Naive B cell (primary cell): ENCODE data around the gene NRG2. TPM values are rescaled to one million over a fixed set of nuclear protein-coding genes. Genes with fewer than 3 reads are reported as not detected.

Source experiments
- ATAC-seq, 2 donors: fragments of 150-1000 bp; cut with Tn5 transposase; 2 replicates each; pipeline ENCODE4 v1.10.0; 2021; ENCODE audit warnings: low read depth in 2 of 2, mild to moderate bottlenecking in 2 of 2, moderate library complexity in 2 of 2
- DNase-seq: peaks from one replicate; pipeline ENCODE4 v3.0.0; 2022
- H3K27ac Mint-ChIP-seq, 6 donors: one replicate each; pipeline ENCODE4 v1.8.0; 2020 to 2022; ENCODE audit warnings: mild to moderate bottlenecking in 6 of 6, mixed read lengths in 6 of 6, moderate library complexity in 5 of 6, inconsistent platforms in 2 of 6
- H3K27me3 Mint-ChIP-seq, 3 donors: one replicate each; pipeline ENCODE4 v1.8.0; 2021 to 2022; ENCODE audit warnings: mixed read lengths in 3 of 3, mild to moderate bottlenecking in 1 of 3
- H3K36me3 Mint-ChIP-seq, 2 donors: one replicate each; pipeline ENCODE4 v1.8.0; 2020 to 2022; ENCODE audit warnings: mixed read lengths in 2 of 2, inconsistent platforms in 1 of 2, mild to moderate bottlenecking in 1 of 2
- H3K4me1 Mint-ChIP-seq, 3 donors: one replicate each; pipeline ENCODE4 v1.8.0; 2020 to 2022; ENCODE audit warnings: mixed read lengths in 3 of 3, inconsistent platforms in 1 of 3, mild to moderate bottlenecking in 1 of 3, moderate library complexity in 1 of 3
- H3K4me3 Mint-ChIP-seq, 8 donors: one replicate each; pipeline ENCODE4 v1.8.0; 2020 to 2022; ENCODE audit warnings: mild to moderate bottlenecking in 8 of 8, mixed read lengths in 8 of 8, moderate library complexity in 8 of 8, inconsistent platforms in 2 of 8
- H3K9me3 Mint-ChIP-seq, 7 donors: one replicate each; pipeline ENCODE4 v1.8.0; 2020 to 2022; ENCODE audit warnings: mixed read lengths in 7 of 7, mild to moderate bottlenecking in 5 of 7, inconsistent platforms in 2 of 7, moderate library complexity in 1 of 7
- polyA plus RNA-seq, 6 donors: library from polyadenylated mRNA; unstranded; fragments of 300-500 nt; fragmentation: Illumina TruSeq; gene quantifications; one replicate each; pipeline ENCODE4 v1.2.3, GENCODE V29; 2021; ENCODE audit warnings: low read depth in 6 of 6

The NRG2 gene
- polyA plus RNA-seq, 6 donors from 2014 or later, result 0.15 to 0.21 TPM; not detected in 4

DNA sequence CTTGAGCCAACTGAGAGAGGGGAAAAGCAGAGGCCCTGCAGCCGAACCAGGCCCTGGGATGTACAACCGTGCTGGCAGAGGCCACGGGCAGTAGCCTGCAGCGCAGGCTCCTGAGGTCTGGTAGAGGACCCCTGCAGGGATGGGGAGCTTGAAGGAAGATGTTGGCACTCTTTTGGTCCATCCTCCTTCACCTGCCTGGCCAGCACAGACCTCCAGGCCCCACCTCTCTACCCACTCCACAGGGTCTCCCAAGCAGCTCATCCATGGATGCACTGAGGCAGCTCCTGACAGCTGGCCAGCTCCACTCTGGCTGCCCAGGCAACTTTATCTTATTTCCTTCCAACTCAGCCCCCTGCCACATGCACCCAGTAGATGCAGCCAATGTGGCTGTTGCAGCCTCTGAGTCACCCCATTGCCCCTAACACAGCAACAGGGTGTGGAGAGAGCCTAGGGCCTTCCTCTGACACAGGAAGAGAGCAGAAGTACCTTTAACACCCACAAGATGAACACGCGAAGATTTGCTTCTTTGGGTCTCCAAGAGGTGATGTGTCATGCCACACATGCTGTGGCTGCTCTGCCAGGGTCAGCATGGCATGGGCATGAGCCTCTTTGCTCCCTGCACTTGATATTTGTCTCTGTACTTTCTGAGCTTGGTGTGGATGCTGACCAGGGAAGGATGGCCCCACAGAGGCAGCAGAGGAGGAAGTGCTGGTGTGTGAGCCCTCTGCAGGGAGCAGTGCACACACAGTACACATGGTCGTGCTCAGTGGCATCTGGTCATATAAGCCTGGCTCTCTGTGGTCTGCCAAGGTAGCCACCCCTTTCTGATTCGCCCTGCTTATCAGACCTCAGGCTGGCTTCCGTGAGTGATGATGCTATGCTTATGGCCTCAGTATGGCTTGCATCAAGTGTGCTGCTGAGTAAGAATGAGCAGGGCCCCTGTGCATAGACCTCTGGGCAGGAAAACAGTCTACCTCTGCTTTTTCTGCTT, 117.2 kb downstream of the NRG2 start:
- H3K4me1 Mint-ChIP-seq, result no peaks in the 10 kb centered on the region
- no peak overlapping the region for H3K27ac Mint-ChIP-seq
- no peak overlapping the region for H3K4me3 Mint-ChIP-seq
- peaks cover 0 to 8% of the 10 kb centered on the region in 2 donors for H3K36me3 Mint-ChIP-seq
- peaks cover 0 to 3% (median 0%) of the 10 kb centered on the region in 7 donors for H3K9me3 Mint-ChIP-seq
- ATAC-seq (no peak), DNase-seq (no peak)
- peaks cover 35 to 70% (median 41%) of the 10 kb centered on the region in 3 donors for H3K27me3 Mint-ChIP-seq

DNA sequence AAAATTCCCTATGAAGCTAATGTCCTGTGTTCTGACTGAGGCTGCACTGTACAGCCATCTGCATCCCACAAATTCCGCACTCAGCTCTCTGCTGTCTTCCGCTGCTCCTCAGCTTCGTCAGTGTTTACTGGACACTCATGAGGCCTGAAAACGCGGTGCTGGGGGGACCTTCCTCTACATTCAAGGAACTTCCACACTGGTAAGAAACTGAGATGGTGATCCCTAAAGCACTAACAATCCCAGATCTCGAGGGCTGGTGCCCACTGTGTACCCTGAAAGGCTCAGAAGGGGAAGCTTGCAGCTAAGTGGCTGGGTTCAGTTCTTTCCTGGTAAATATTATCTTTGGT, 117.9 kb downstream of the NRG2 start:
- Mint-ChIP-seq H3K27me3 (peaks cover 32 to 65% (median 40%) of the 10 kb centered on the region in 3 donors), H3K4me1 (no peaks in the 10 kb centered on the region), H3K27ac (no peak overlapping the region), H3K36me3 (peaks cover 0 to 8% of the 10 kb centered on the region in 2 donors), H3K9me3 (peaks cover 0 to 3% (median 0%) of the 10 kb centered on the region in 7 donors), H3K4me3 (no peak overlapping the region)
- ATAC-seq (no peak), DNase-seq (no peak)

DNA sequence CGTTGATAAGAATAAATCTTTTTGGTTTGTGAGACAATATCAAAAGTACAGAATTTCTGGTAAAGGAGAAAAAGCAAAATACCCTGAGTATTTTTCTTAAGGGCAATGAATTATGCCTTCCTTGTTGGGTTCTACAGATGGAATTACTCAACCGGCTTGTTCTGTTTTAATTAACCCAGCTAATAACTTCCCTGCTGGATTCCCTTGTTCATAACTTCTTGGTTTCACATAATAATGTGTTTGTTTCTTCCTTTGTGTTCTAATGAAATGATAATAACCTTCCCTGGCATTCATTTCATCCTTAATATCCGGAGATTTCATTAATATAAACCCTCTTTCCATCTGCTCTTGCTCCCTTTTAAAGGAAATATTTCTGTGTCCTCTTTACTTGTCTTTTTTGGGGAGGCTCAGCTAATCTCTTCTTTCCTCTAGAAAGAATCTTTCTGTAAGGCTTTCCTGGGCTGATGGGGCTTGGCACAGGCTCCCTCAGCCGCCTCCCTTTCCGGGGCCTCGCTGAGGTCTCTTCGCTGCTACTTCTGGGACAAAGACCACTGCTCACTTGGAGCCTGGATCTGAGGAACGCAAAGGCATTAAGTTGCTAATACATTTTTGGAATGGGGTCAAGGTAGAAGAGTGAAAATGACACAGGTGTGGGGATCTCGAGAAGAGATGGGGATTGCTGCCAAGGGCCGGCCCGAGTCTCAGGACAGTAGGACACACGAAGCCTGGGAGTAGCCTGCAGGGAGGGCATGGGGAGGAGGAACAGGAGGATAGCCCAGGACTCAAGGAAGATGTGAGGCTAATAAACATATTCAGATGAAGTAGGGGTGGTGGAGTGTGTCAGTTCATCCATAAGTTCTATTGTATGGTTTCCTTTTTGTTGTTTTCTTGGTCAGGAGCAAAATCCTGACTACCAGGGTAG, 118.5 kb downstream of the NRG2 start:
- Mint-ChIP-seq H3K36me3 (peaks cover 0 to 8% of the 10 kb centered on the region in 2 donors), H3K27ac (no peak overlapping the region), H3K9me3 (peaks cover 0 to 3% (median 0%) of the 10 kb centered on the region in 7 donors), H3K4me3 (no peak overlapping the region), H3K4me1 (no peaks in the 10 kb centered on the region), H3K27me3 (peaks cover 32 to 61% (median 34%) of the 10 kb centered on the region in 3 donors)
- DNase-seq, result no peak
- no peak for ATAC-seq

DNA sequence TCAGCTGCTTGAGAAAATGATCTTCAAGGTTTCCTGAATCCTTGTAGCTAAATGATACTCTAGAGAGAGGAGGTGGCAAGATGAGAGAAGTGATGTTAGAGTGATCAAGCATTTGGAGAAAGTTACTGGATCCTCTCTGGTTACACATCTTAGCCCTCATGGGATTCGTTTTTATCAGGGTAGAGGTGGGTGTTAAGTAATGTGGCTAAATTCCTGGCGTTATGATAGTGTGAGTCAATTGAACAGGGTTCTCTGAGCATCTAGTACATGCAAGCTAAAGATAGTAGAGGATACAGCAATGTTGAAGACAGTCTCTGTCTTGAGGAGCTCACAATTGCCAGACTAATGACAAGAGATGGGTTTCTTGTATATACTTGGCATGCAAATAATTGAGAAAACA, 123.8 kb downstream of the NRG2 start:
- Mint-ChIP-seq H3K27ac (no peak overlapping the region), H3K4me1 (no peaks in the 10 kb centered on the region), H3K27me3 (peaks cover 9 to 40% (median 18%) of the 10 kb centered on the region in 3 donors), H3K9me3 (peaks cover 0 to 7% (median 5%) of the 10 kb centered on the region in 7 donors), H3K4me3 (no peak overlapping the region), H3K36me3 (no peaks in the 10 kb centered on the region)
- no peak for ATAC-seq
- DNase-seq, result no peak

DNA sequence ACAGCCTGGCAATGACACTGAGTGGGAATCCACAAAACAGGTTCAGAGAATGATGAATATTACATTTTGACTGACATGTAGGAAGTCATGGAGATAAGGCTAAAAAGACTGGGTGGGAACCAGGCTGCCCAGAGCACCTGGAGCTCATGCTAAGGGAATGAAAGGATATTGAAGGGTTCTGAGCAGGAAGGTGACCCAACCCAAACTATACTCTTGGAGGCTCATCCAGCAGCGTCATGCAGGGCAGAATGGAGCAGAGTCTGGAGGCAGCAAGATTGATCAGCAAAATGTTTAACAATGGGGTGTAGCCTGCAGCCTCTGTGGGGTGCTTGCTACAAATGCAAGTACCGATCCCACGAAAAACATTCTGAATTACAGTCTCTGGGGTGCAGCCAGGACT, 127.3 kb downstream of the NRG2 start:
- DNase-seq (no peak), ATAC-seq (no peak)
- Mint-ChIP-seq H3K27me3 (peaks cover 9 to 40% (median 33%) of the 10 kb centered on the region in 3 donors), H3K36me3 (no peaks in the 10 kb centered on the region), H3K4me3 (no peak overlapping the region), H3K4me1 (no peaks in the 10 kb centered on the region), H3K9me3 (peaks cover 0 to 7% (median 5%) of the 10 kb centered on the region in 7 donors), H3K27ac (no peak overlapping the region)

DNA sequence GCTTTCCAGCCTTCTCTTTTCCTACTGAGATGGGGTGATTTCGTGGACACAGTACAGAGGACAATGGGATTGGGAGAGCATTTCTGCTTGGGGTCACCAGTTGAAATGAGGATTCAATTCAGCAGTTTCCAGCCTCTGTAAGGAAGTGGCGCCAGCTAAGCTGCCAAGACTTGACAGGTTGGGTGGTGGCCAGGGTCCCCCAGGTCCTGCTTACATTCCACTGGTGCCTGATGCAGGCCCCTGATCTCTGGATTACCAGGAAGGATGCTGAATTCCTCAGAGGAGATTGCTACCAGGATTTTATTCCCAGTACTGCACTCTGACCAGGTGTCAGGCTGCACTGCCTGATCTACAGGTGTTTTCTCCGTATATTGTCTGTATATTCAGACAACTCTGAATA, 127.8 kb downstream of the NRG2 start:
- Mint-ChIP-seq H3K36me3 (no peaks in the 10 kb centered on the region), H3K9me3 (peaks cover 0 to 7% (median 5%) of the 10 kb centered on the region in 7 donors)

DNA sequence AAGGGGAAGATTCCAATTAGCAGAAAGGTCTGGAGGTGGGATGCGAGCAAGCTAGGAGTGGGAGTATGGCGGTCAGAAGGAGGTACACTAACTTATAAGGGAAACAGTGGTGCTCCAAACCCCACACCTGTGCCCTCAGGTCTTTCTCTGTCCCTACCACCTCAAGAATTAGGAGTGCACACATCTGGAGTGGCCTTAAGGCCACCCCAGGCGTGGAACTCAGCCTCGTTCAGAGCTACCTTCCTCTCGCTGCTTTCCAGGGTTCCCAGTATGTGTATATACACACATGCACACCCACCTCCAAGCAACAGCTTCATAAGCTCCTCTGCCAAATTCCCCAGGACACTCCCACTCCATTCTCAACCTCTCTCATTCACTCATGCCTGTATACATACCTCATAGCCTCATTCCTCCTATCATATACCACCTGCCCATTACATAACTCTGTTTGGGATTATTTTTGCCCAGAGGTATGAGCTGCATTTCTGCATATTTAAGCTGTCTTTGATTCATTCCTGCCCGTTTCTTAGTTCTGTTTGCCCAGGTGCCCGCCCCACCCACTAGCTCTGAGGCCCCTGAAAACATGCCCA, 128.8 kb downstream of the NRG2 start:
- Mint-ChIP-seq H3K9me3 (peaks cover 0 to 7% (median 5%) of the 10 kb centered on the region in 7 donors), H3K27me3 (peaks cover 9 to 45% (median 37%) of the 10 kb centered on the region in 3 donors), H3K4me3 (no peak overlapping the region), H3K27ac (peak overlapping the region in 1 of 6 donors; percentile 76), H3K36me3 (no peaks in the 10 kb centered on the region), H3K4me1 (no peaks in the 10 kb centered on the region)
- DNase-seq, result no peak
- ATAC-seq, result no peak

More for the DNA sequence above, 127.8 kb downstream of the NRG2 start:
- Mint-ChIP-seq H3K4me1 (no peaks in the 10 kb centered on the region), H3K4me3 (no peak overlapping the region), H3K27me3 (peaks cover 9 to 45% (median 37%) of the 10 kb centered on the region in 3 donors), H3K27ac (no peak overlapping the region)
- ATAC-seq (no peak), DNase-seq (no peak)

DNA sequence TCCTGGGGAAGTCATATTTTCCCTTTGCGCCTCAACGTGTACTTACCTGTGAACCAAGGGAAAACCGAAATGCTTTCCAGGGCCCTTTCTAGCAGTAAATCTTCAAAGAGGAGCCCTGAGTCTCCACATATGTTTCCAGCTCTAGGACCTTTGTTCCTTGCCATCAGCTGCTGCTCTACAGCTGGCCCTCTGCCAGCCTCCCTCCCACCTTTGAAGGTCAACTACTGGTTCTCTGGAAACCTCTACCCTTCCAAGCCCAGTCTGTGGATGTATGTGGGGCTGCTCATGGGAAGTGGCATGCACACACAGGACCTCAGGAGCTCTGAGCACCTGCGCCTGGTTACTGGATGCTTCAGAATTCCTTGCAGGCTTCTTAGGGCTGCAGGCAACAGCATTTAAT, 130.3 kb downstream of the NRG2 start:
- Mint-ChIP-seq H3K4me1 (no peaks in the 10 kb centered on the region), H3K36me3 (no peaks in the 10 kb centered on the region), H3K4me3 (no peak overlapping the region), H3K27me3 (peaks cover 9 to 45% (median 37%) of the 10 kb centered on the region in 3 donors), H3K9me3 (peaks cover 0 to 7% (median 5%) of the 10 kb centered on the region in 7 donors), H3K27ac (no peak overlapping the region)
- ATAC-seq (no peak), DNase-seq (no peak)

DNA sequence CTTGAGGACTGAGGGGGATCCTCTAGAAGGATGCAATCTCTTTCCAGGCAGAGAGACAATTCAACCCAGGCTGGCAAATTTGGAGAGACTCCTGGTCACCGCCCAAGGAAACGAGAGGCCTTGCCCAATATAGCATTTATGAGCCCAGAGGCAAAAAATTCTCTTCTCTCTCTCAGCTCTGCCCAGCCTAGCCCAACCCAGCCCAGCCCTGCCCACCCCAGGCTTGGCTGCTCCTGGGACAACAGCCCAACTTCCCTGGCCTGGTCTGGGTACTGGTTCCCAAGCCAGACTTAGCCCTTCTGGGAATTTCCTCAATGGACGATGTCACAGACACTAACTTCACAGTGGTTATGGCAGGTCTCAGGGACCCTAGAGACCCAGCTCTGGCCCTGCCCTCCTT, 130.9 kb downstream of the NRG2 start:
- no peak overlapping the region for H3K4me3 Mint-ChIP-seq
- H3K36me3 Mint-ChIP-seq, result no peaks in the 10 kb centered on the region
- no peak for DNase-seq

DNA sequence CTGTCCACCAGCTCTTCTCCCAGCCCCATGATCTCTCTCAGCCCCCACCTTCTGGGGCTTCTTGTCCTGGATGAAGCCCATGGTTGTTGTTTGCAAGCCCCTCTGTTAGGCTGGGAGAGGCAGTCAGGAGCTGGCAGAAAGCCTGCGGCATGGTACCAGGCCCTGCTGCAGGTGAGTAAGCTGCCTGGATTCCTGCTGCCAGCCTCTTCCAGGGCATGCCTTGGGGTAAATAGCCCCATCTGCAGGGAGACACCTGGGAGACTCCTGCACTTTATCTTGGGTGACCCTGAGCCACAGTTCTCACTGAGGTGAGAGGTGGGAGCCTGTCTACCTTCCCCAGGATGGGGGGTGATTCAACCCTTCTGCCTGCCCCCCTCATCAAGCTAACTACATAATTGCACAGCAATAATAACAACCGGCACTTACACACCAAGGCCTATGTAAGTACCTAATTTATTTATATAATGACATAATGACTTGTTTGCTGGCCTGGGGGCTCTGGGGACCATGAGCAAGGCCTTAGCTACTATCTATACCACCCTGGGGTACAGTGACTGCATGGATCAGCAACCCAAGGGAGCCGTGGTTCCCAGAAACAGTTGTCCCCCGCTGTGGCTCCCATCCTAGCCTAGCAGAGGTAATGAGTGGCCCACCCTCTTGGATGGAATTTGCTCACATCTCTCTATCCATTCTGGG, 131.5 kb downstream of the NRG2 start:
- H3K27ac Mint-ChIP-seq, result no peak overlapping the region
- H3K4me3 Mint-ChIP-seq, result no peak overlapping the region
- H3K36me3 Mint-ChIP-seq, result no peaks in the 10 kb centered on the region
- ATAC-seq, result no peak
- DNase-seq, result no peak
- H3K27me3 Mint-ChIP-seq, result peaks cover 9 to 45% (median 27%) of the 10 kb centered on the region in 3 donors
- peaks cover 0 to 3% (median 0%) of the 10 kb centered on the region in 7 donors for H3K9me3 Mint-ChIP-seq
- H3K4me1 Mint-ChIP-seq, result no peaks in the 10 kb centered on the region

More for the DNA sequence above, 130.9 kb downstream of the NRG2 start:
- Mint-ChIP-seq H3K27me3 (peaks cover 9 to 45% (median 33%) of the 10 kb centered on the region in 3 donors), H3K27ac (no peak overlapping the region), H3K4me1 (no peaks in the 10 kb centered on the region), H3K9me3 (peaks cover 0 to 6% (median 0%) of the 10 kb centered on the region in 7 donors)
- ATAC-seq, result no peak

DNA sequence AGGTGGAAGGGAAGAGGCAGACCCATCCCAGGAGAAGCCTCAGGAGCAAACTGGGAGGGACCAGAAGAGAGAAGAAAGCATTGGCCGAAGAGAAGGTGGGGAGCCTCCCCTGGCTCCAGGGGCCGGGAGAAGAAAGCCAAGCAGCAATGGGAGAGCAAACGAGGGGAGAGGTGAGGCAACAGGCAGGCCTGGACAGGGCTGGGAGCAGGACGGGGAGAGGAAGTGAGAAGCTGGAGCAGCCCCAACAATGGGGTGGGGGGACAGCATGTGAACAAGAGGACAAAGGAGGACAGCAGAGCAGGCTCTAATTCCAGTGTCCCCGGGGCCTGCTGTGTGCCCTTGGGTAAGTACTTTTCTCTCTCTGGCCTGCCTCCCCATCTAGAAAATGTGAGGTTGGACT, 132.2 kb downstream of the NRG2 start:
- Mint-ChIP-seq H3K27me3 (peaks cover 9 to 42% (median 26%) of the 10 kb centered on the region in 3 donors), H3K36me3 (no peaks in the 10 kb centered on the region), H3K9me3 (peaks cover 0 to 3% (median 0%) of the 10 kb centered on the region in 7 donors), H3K4me3 (no peak overlapping the region), H3K4me1 (no peaks in the 10 kb centered on the region), H3K27ac (peak overlapping the region in 2 of 6 donors; percentile 13 to 34)
- ATAC-seq, result no peak
- DNase-seq, result no peak

DNA sequence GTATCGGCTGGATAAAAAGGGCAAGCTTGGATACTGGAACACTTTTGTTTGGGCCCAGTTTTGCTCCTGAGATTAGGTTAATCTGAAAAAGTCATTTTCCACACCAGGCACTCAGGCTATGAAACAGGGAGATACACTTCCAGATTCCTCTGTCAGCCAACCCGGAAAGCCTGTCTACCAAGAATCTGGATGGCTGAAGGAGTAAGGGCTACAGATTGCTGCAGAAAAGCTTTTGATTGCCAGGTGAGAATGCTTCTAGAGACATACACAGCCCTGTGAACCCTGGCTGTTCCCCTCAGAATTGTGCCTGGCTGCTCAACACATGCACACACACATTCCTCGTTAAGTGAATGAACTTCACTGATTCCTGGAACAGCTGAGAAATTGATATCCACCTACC, 133.1 kb downstream of the NRG2 start:
- no peak overlapping the region for H3K4me3 Mint-ChIP-seq
- H3K27ac Mint-ChIP-seq, result no peak overlapping the region
- H3K4me1 Mint-ChIP-seq, result peaks cover 0 to 4% (median 3%) of the 10 kb centered on the region in 3 donors
- peaks cover 9 to 35% (median 26%) of the 10 kb centered on the region in 3 donors for H3K27me3 Mint-ChIP-seq
- no peaks in the 10 kb centered on the region for H3K9me3 Mint-ChIP-seq
- H3K36me3 Mint-ChIP-seq, result no peaks in the 10 kb centered on the region
- ATAC-seq (no peak), DNase-seq (no peak)
